C4-2B (cell line): ENCODE data around the gene URAD.

Experiments used
- CTCF ChIP-seq: fragments of 450-650 bp; conservative IDR thresholded peaks from 2 replicates; pipeline ENCODE4 v1.5.1; 2017; ENCODE audit warnings: mild to moderate bottlenecking
- ZFX ChIP-seq: fragments of 450-650 bp; IDR thresholded peaks from 2 replicates; pipeline ENCODE4 v1.6.1; 2017

GRCh38 chr13:27970382-27971235 is 17.9 kb downstream of the URAD start:
- TF ChIP-seq CTCF: no peak
- TF ChIP-seq ZFX: no peak
